ENCODE results near the gene WDR73.

DNA sequence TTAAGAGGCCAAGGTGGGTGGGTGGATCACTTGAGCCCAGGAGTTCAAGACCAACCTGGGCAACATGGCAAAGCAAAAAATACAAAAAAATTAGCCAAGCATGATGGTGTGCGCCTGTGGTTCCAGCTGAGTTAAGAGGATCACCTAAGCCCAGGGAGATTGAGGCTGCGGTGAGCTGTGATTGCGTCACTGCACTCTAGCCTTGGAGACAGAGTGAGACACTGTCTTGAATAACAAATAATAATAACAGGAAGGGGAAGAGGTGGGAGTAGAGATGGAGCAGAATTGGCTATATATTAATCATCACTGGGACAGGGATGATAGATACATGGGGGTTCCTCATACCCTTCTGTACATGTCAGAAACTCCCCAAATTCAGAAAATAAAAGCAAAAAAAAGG lies 27.7 kb upstream of the WDR73 start:
- TF ChIP-seq, protein P1, sequence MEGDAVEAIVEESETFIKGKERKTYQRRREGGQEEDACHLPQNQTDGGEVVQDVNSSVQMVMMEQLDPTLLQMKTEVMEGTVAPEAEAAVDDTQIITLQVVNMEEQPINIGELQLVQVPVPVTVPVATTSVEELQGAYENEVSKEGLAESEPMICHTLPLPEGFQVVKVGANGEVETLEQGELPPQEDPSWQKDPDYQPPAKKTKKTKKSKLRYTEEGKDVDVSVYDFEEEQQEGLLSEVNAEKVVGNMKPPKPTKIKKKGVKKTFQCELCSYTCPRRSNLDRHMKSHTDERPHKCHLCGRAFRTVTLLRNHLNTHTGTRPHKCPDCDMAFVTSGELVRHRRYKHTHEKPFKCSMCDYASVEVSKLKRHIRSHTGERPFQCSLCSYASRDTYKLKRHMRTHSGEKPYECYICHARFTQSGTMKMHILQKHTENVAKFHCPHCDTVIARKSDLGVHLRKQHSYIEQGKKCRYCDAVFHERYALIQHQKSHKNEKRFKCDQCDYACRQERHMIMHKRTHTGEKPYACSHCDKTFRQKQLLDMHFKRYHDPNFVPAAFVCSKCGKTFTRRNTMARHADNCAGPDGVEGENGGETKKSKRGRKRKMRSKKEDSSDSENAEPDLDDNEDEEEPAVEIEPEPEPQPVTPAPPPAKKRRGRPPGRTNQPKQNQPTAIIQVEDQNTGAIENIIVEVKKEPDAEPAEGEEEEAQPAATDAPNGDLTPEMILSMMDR (IDR thresholded peaks at IDR 0.05 in 2 of 3, conservative IDR thresholded peaks at IDR 0.05 in 1 of 3; ENCODE audit: borderline replicate concordance in 1 of 3, insufficient read depth in 1 of 3, low read depth in 2 of 3, low read length in 2 of 3), result no peak
- TF ChIP-seq POLR2A (IDR thresholded peaks at IDR 0.05; ENCODE audit: borderline replicate concordance, extremely low read depth, insufficient read depth, insufficient read length), result no peak
